Endothelial cell of umbilical vein (primary cell): ENCODE data around the gene MS4A13. TPM values are rescaled to one million over a fixed set of nuclear protein-coding genes. Genes with fewer than 3 reads are reported as not detected.
A peak's percentile ranks its signal among the peaks of the same experiment; 100 is the strongest.

Experiments
- Bru-seq: library from RNA; stranded (reverse); fragments of 400-500 nt; gene quantifications from one replicate; lab custom pipeline; 2021; lab: Mats Ljungman, UMichigan
- BruChase-seq, 2 experiments: library from RNA; stranded (reverse); fragments of 400-500 nt; gene quantifications; one replicate each; lab custom pipeline; 2021; lab: Mats Ljungman, UMichigan
- BruUV-seq: library from RNA; stranded (reverse); fragments of 400-500 nt; replicated peaks from 2 replicates; lab custom pipeline; 2021; lab: Mats Ljungman, UMichigan
- CTCF ChIA-PET: fragments of 300-600, 350-600 bp; sonication (Branson Sonifier 250); formaldehyde crosslinking; loops from one replicate; lab custom pipeline; 2021; ENCODE audit warnings: antibody characterized with exemption, inconsistent platforms; lab: Charles Lee
- POLR2A ChIA-PET: fragments of 300-600, 350-600 bp; sonication (Branson Sonifier 250); formaldehyde crosslinking; loops from one replicate; lab custom pipeline; 2021; ENCODE audit warnings: antibody characterized with exemption, inconsistent platforms; lab: Charles Lee
- DNase-seq: peaks from one replicate; pipeline ENCODE4 v3.0.0-alpha.2; 2011; ENCODE audit warnings: low read depth, low spot score
- FAIRE-seq: peaks from 2 replicates; lab custom pipeline; 2011; peaks lifted over from hg19 to GRCh38; lab: Jason Lieb, UNC
- H2AFZ ChIP-seq: 2 replicates; pipeline ENCODE4 v1.6.0; 2012; ENCODE audit warnings: low read depth, low read length, control low read depth, inconsistent platforms
- H3K27ac ChIP-seq: 2 replicates; pipeline ENCODE4 v1.5.1; 2011; ENCODE audit warnings: low read depth, mild to moderate bottlenecking, control low read depth, low read length, moderate library complexity; ENCODE audit not compliant: insufficient read depth
- H3K27me3 ChIP-seq, 2 experiments: 2 replicates each; pipeline versions ENCODE4 v1.6.0 to v1.6.1; 2011; ENCODE audit warnings: low read length in 2 of 2, mixed read lengths in 1 of 2; ENCODE audit not compliant: control insufficient read depth in 2 of 2, insufficient read depth in 2 of 2
- H3K36me3 ChIP-seq, 2 experiments: 2 replicates in 1 of 2; 3 replicates in 1 of 2; pipeline ENCODE4 v1.5.1; 2011; ENCODE audit warnings: low read length in 2 of 2, mild to moderate bottlenecking in 1 of 2, moderate library complexity in 1 of 2; ENCODE audit not compliant: control insufficient read depth in 2 of 2, insufficient read depth in 2 of 2; ENCODE audit errors: extremely low read depth in 1 of 2
- H3K4me1 ChIP-seq: 3 replicates; pipeline ENCODE4 v1.5.1; 2011; ENCODE audit warnings: mild to moderate bottlenecking, low read length; ENCODE audit not compliant: control insufficient read depth, insufficient read depth; ENCODE audit errors: extremely low read depth
- H3K4me2 ChIP-seq: 2 replicates; pipeline ENCODE4 v1.6.1; 2011; ENCODE audit warnings: low read length, control low read depth, mixed read lengths; ENCODE audit not compliant: insufficient read depth
- H3K4me3 ChIP-seq, 3 experiments: fragments of 200-600 bp in 1 of 3; sonication (generic), shearing (Covaris generic) in 1 of 3; replicated peaks in 1 of 3; 2 replicates each; pipeline ENCODE4 v1.5.1; 2011 to 2016; ENCODE audit warnings: control low read depth in 3 of 3, low read length in 3 of 3, mild to moderate bottlenecking in 2 of 3, inconsistent platforms in 1 of 3, low read depth in 1 of 3, moderate library complexity in 1 of 3; ENCODE audit not compliant: insufficient read depth in 1 of 3
- H3K79me2 ChIP-seq: 2 replicates; pipeline ENCODE4 v1.6.0; 2012; ENCODE audit warnings: low read length, inconsistent platforms; ENCODE audit not compliant: control insufficient read depth, insufficient read depth
- H3K9ac ChIP-seq: replicated peaks from 2 replicates; pipeline ENCODE3; 2011; ENCODE audit warnings: low read length, control low read depth; ENCODE audit not compliant: insufficient read depth; ENCODE audit errors: extremely low read depth
- H3K9me1 ChIP-seq: replicated peaks from 3 replicates; pipeline ENCODE4 v1.6.0; 2011; ENCODE audit warnings: mild to moderate bottlenecking, low read length; ENCODE audit not compliant: control insufficient read depth, insufficient read depth; ENCODE audit errors: extremely low read depth
- H3K9me3 ChIP-seq: replicated peaks from 2 replicates; pipeline ENCODE4 v1.5.1; 2012; ENCODE audit warnings: low read length, inconsistent platforms; ENCODE audit not compliant: control insufficient read depth, insufficient read depth
- H4K20me1 ChIP-seq: replicated peaks from 2 replicates; pipeline ENCODE3; 2011; ENCODE audit warnings: mild to moderate bottlenecking, low read length; ENCODE audit not compliant: control insufficient read depth, insufficient read depth; ENCODE audit errors: extremely low read depth
- EZH2 ChIP-seq: IDR thresholded peaks from 2 replicates; pipeline ENCODE4 v1.6.1; 2012; ENCODE audit warnings: borderline replicate concordance, low read depth, mild to moderate bottlenecking, moderate library complexity, low read length, inconsistent platforms; ENCODE audit not compliant: severe bottlenecking
- FOS ChIP-seq: IDR thresholded peaks from 2 replicates; pipeline ENCODE4 v1.6.1; 2011; ENCODE audit warnings: mild to moderate bottlenecking, low read length, moderate library complexity, borderline replicate concordance; ENCODE audit not compliant: insufficient read depth
- GATA2 ChIP-seq: IDR thresholded peaks from 2 replicates; pipeline ENCODE4 v1.7.0; 2011; ENCODE audit warnings: low read depth, mild to moderate bottlenecking, moderate library complexity, mixed read lengths, low read length; ENCODE audit not compliant: insufficient read length, insufficient read depth
- JUN ChIP-seq: IDR thresholded peaks from 2 replicates; pipeline ENCODE4 v1.6.1; 2011; ENCODE audit warnings: borderline replicate concordance, low read depth; ENCODE audit not compliant: insufficient read length, insufficient read depth
- MYC ChIP-seq: IDR thresholded peaks from one replicate; pipeline ENCODE4 v1.6.1; 2011; ENCODE audit warnings: mild to moderate bottlenecking, low read depth, low read length
- POLR2A ChIP-seq: IDR thresholded peaks from 2 replicates; pipeline ENCODE4 v1.6.1; 2012; ENCODE audit warnings: low read depth, mild to moderate bottlenecking, control low read depth, low read length
- POLR2AphosphoS5 ChIP-seq: IDR thresholded peaks from 2 replicates; pipeline ENCODE4 v1.6.1; 2012; ENCODE audit warnings: low read depth, mild to moderate bottlenecking, control low read depth, low read length, moderate library complexity; ENCODE audit not compliant: insufficient read depth
- dilution Hi-C: fragments of 300-500 bp; cut with MboI; formaldehyde crosslinking; loops from one replicate; pipeline ENCODE4 v1.15.0; 2019; ENCODE audit warnings: low sequenced_read_pairs; ENCODE audit not compliant: extremely low pct_ligation_motif_present
- intact Hi-C: fragments of 100-400 bp; cut with micrococcal nuclease; formaldehyde crosslinking; loops from one replicate; pipeline ENCODE4 v1.10.0; 2022
- long read RNA-seq: library from polyadenylated mRNA; stranded (forward); transcript quantifications from one replicate; pipeline ENCODE4 v2.0.0, GENCODE V29; 2021
- polyA minus RNA-seq, 3 experiments: library from RNA; depleted of rRNA, polyadenylated mRNA; stranded (reverse); fragments of >200 nt; gene quantifications; 1 replicate in 1 of 3; 2 replicates in 2 of 3; pipeline ENCODE4 v1.2.3, GENCODE V29; 2011
- polyA plus RNA-seq, 4 experiments: library from polyadenylated mRNA; depleted of rRNA in 3 of 4; stranded (reverse) in 3 of 4; unstranded in 1 of 4; fragments of >200 nt; gene quantifications; 2 replicates each; pipeline versions ENCODE4 v1.2.1 to v1.2.3, GENCODE V29; 2011 to 2012; ENCODE audit warnings: missing spikeins in 1 of 4
- total RNA-seq: library from RNA; stranded (reverse); gene quantifications from 2 replicates; pipeline ENCODE4 v1.2.3, GENCODE V29; 2021
- TF ChIP-seq, protein P1 (sequence below), 2 donors: IDR thresholded peaks; 1 replicate in 1 of 2; 2 replicates in 1 of 2; pipeline ENCODE4 v1.5.1; 2011; ENCODE audit warnings: low read length in 2 of 2, mild to moderate bottlenecking in 2 of 2, moderate library complexity in 2 of 2, control low read depth in 1 of 2, inconsistent platforms in 1 of 2, low read depth in 1 of 2; ENCODE audit not compliant: insufficient read depth in 1 of 2; ENCODE audit errors: extremely low read depth in 1 of 2
- TF ChIP-seq, protein P2 (sequence below): IDR thresholded peaks from 2 replicates; pipeline ENCODE4 v1.6.1; 2011; ENCODE audit not compliant: insufficient read depth, insufficient read length

Gene MS4A13, protein sequence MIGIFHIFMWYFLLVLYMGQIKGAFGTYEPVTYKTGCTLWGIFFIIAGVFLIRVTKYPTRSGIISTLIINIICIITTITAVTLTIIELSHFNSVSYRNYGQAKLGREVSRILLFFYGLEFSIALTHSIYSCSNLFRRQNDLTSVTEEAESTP
- total RNA-seq, result not detected in 2 replicates
- polyA plus RNA-seq, result not detected in 2 replicates
- not detected in 2 replicates for polyA plus RNA-seq (2011; cell fraction: cytosol; rRNA removed)
- polyA plus RNA-seq (2011; cell fraction: nucleus; rRNA removed), result not detected in 2 replicates
- not detected in 2 replicates for polyA plus RNA-seq (2012)
- polyA minus RNA-seq, result not detected in 2 replicates
- polyA minus RNA-seq (2011; cell fraction: cytosol; rRNA and poly(A)+ RNA removed), result not detected
- polyA minus RNA-seq (2011; cell fraction: nucleus; rRNA and poly(A)+ RNA removed), result not detected in 2 replicates
- Bru-seq, nascent RNA, result percentile 3 among the genes with signal in this experiment
- BruChase-seq, experiment 1, labeled RNA remaining after a 6-hour chase, result not detected
- BruChase-seq, experiment 2, labeled RNA remaining after a 2-hour chase, result not detected
- long read RNA-seq, result 0 reads

DNA sequence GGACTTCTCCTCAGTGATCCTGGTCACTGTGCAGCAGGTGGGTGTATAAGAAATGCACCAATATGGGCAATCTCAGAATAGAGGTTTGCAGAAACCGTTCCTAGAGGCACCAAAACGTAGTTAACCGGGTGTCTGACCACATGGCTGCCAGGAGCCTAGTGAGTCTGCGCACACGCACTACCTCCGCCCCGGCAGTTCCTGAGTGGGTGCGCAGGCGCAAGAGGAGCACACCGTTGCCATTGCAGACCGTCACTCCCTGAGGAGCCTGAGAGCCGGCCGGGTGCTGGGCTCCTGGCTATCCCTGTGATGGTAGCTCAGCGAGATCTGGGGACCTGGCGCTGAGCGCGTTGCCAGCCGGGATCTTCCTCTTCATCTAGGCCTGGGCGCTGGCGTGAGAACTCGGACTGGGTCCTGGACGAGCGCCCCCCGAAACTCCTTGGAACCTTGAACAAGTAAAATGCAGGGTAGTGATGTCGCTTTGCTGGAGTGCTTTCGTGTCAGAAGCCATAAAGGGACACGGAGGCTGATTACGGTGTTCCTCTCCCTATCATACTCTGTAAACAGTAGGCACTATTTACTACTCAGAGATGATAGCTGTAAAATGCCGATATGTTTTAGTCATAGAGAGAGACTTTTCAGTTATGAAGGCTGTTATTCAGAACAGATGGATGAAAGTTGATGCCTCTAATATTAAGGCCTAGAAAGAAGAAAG is at the start of gene MS4A13:
Gene MS4A13 (plus strand): TSS at position 249 of the 712 bp plus-strand sequence. CDS start 2,692 bp downstream, outside the sequence.
- no peak within 1 kb of the TSS for H3K9ac ChIP-seq
- no peak for FAIRE-seq

DNA sequence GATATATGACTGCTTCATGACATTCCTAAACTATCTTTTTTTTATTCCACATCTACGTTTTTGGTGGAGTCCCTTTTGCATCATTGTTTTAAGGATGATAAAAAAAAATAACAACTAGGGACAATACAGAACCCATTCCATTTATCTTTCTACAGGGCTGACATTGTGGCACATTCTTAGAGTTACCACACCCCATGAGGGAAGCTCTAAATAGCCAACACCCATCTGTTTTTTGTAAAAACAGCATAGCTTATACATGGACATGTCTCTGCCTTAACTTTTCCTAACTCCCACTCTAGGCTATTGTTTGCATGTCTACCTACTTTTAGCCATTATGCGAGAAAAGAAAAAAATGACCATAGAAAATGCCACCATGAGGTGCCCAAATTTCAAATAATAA is 46.4 kb upstream of the MS4A13 start:
- no peaks in the 10 kb centered on the region for H4K20me1 ChIP-seq
- DNase-seq (no peak), FAIRE-seq (no peak)
- BruUV-seq, result no TSS peak
- no peak overlapping the region for H3K4me2 ChIP-seq
- intact Hi-C loops (no loop called here), dilution Hi-C loops (no loop called here)
- CTCF ChIA-PET, result no interaction called here
- H3K4me3 ChIP-seq, result no peak overlapping the region
- H3K4me1 ChIP-seq, result no peaks in the 10 kb centered on the region
- POLR2A ChIA-PET, result no interaction called here
- H3K36me3 ChIP-seq, result no peaks in the 10 kb centered on the region
- no peak overlapping the region for H2AFZ ChIP-seq
- TF ChIP-seq POLR2A (no peak), JUN (no peak), EZH2 (no peak), POLR2AphosphoS5 (no peak), FOS (no peak), MYC (no peak), GATA2 (no peak)
- TF ChIP-seq, protein P1, sequence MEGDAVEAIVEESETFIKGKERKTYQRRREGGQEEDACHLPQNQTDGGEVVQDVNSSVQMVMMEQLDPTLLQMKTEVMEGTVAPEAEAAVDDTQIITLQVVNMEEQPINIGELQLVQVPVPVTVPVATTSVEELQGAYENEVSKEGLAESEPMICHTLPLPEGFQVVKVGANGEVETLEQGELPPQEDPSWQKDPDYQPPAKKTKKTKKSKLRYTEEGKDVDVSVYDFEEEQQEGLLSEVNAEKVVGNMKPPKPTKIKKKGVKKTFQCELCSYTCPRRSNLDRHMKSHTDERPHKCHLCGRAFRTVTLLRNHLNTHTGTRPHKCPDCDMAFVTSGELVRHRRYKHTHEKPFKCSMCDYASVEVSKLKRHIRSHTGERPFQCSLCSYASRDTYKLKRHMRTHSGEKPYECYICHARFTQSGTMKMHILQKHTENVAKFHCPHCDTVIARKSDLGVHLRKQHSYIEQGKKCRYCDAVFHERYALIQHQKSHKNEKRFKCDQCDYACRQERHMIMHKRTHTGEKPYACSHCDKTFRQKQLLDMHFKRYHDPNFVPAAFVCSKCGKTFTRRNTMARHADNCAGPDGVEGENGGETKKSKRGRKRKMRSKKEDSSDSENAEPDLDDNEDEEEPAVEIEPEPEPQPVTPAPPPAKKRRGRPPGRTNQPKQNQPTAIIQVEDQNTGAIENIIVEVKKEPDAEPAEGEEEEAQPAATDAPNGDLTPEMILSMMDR (IDR thresholded peaks at IDR 0.05; ENCODE audit: extremely low read depth in 1 of 2, insufficient read depth in 1 of 2, low read depth in 1 of 2, low read length in 2 of 2), result no peak
- TF ChIP-seq, protein P2, sequence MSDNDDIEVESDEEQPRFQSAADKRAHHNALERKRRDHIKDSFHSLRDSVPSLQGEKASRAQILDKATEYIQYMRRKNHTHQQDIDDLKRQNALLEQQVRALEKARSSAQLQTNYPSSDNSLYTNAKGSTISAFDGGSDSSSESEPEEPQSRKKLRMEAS, result no peak
- H3K9me3 ChIP-seq, result no peaks in the 10 kb centered on the region
- H3K9ac ChIP-seq, result no peak overlapping the region
- no peaks in the 10 kb centered on the region for H3K27me3 ChIP-seq
- H3K9me1 ChIP-seq, result no peaks in the 10 kb centered on the region
- no peaks in the 10 kb centered on the region for H3K79me2 ChIP-seq
- H3K27ac ChIP-seq, result no peak overlapping the region

More for the DNA sequence above, at the start of gene MS4A13:
- no peak for DNase-seq
- Histone ChIP-seq H3K4me1 (no peaks in the 10 kb centered on the region), H3K4me3 (no peak within 1 kb of the TSS), H3K27ac (no peak within 1 kb of the TSS), H3K27me3 (no peaks in the 10 kb centered on the region), H3K9me3 (no peaks in the 10 kb centered on the region), H3K79me2 (no peaks in the 10 kb centered on the region), H3K9me1 (no peaks in the 10 kb centered on the region), H2AFZ (no peak within 1 kb of the TSS), H3K4me2 (no peak within 1 kb of the TSS), H3K36me3 (no peaks in the 10 kb centered on the region), H4K20me1 (no peaks in the 10 kb centered on the region)
- no TSS peak for BruUV-seq
- POLR2A ChIA-PET, result no interaction called here
- dilution Hi-C loops, result no loop called here
- CTCF ChIA-PET, result no interaction called here
- TF ChIP-seq POLR2AphosphoS5 (no peak), EZH2 (no peak)
- intact Hi-C loops, result no loop called here
